Measurements from ENCODE around the gene AMMECR1. TPM values are rescaled to one million over a fixed set of nuclear protein-coding genes. Genes with fewer than 3 reads are reported as not detected.

Gene AMMECR1
- total RNA-seq, 4 donors from 2014 or later, result 3.0 to 5.1 (median 3.7) TPM

GRCh38 chrX:110258552-110258951 is 59.3 kb downstream of the AMMECR1 start:
- no peak for TF ChIP-seq CTCF (IDR thresholded peaks at IDR 0.05; ENCODE audit: low read depth)

GRCh38 chrX:110257889-110258288 is 60.0 kb downstream of the AMMECR1 start:
- TF ChIP-seq CTCF (IDR thresholded peaks at IDR 0.05; ENCODE audit: low read depth), result no peak

- no peak for TF ChIP-seq CTCF (IDR thresholded peaks at IDR 0.05; ENCODE audit: low read depth)
These were observed 65.2 kb downstream of the AMMECR1 start for GRCh38 chrX:110252711-110253110.

GRCh38 chrX:110251961-110252360 is 65.9 kb downstream of the AMMECR1 start:
- no peak for TF ChIP-seq CTCF (IDR thresholded peaks at IDR 0.05; ENCODE audit: low read depth)

GRCh38 chrX:110251526-110251925 is 66.4 kb downstream of the AMMECR1 start:
- no peak for TF ChIP-seq CTCF (IDR thresholded peaks at IDR 0.05; ENCODE audit: low read depth)

- TF ChIP-seq CTCF (IDR thresholded peaks at IDR 0.05; ENCODE audit: low read depth), result no peak
These were observed 67.0 kb downstream of the AMMECR1 start for GRCh38 chrX:110250847-110251246.

GRCh38 chrX:110248578-110248977 is 69.3 kb downstream of the AMMECR1 start:
- TF ChIP-seq CTCF (IDR thresholded peaks at IDR 0.05; ENCODE audit: low read depth), result no peak
